Stimulated activated CD4-positive, alpha-beta T cell treated with anti-CD3 and anti-CD28 coated beads, TNF-alpha, amount 100 ng/mL, for 24 hours (primary cell): ENCODE data around the gene RRAD.

Experiments
- DNase-seq, 3 experiments: peaks; one replicate each; pipeline ENCODE4 v3.0.0-alpha.2; 2020; ENCODE audit warnings: low read depth in 3 of 3

The RRAD gene

DNA sequence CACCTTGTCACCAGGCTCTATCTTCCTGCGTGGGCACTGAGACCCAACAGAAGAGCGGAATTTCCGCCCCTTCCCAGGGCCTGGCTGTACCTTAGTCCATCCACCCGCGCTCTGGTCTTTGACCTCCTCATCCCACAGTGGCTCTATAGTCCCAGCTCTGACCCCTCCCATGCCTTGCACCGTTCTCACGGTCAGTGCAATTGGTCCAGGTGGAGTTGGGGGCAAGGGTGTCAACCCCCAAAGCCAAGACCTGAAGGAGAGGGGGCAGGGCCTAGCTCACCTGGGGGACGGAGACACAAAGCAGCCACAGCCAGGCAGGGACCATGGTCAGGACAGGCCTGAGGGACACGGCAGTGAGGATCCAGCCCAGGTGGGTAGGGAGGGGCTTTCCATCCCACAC, 7.6 kb downstream of the RRAD start:
- no peak for DNase-seq

DNA sequence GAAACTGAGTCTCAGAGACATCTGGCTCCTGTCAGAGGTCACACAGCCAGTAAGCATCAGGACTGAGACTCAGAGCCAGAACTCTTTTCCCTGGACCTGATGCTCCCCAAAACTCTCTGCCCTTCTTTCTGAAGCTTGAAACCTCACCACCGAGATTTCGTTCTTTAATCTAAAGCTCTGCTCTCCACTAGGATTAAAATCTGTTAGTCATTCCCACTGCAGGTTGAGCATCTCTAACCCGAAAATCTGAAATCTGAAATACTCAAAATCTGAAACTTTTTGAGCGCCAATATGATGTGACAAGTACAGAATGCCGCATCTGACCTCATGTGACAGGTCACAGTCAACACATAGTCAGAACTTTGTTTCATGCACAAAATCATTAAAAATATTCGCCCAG, 8.8 kb downstream of the RRAD start:
- DNase-seq: no peak

DNA sequence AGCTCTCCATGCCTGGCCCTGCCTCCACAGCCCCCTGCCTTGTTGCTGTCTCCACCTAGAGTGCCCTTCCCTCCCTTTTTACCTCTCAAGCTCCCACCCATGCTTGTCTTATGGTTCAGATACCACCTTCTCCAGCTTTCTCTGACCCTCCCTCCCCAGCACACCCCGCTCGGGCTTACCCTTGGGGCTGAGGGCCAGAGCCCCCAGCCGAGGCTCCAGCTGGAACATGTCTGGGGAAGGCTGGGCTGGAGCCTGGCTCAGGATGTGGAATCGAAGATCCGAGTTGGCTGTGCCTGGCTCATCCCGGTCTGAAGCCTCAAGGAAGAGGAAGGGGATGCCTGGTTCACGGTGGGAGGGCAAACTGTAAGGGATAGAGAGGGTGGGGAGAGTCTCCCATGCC, 10.3 kb downstream of the RRAD start:
- no peak for DNase-seq

DNA sequence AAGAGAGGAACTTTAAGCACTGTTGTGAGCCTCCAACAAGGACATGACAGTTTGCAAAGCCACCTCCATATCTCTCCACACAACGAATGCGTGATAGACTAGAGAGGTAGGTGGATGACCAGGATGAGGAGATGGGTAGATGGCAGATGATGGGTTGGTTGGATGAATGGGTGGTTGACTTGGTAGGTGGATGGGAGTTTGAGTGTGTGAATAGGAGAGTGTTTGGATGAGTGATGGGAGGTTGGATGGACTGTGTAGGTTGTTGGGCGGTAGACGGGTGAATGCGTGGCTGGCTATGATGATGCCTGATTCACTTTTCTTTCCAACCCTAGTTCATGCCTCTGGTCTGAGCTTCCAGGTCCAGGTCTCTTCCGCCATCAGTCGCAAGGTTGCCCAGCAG, 10.8 kb downstream of the RRAD start:
- no peak for DNase-seq

DNA sequence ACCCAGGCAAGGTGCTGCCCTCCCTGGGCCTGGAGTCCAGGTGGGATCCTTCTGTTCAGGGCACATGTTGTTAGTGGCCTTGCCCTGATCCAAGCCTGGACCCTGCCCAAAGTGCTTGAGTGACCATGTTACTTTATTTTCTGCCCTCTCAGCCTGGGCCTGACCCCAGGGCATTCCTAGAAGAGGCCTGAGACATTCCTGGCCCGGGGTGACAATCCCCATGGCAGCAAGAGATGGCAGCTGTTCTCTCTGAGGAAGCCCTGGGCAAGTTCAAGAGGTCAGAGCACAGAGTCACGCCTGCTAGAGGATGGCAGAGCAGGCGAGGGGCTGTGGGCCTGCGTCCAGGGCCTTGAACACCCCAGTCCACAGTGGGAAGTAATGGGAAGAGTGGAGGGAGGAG, 11.6 kb downstream of the RRAD start:
- DNase-seq: no peak

DNA sequence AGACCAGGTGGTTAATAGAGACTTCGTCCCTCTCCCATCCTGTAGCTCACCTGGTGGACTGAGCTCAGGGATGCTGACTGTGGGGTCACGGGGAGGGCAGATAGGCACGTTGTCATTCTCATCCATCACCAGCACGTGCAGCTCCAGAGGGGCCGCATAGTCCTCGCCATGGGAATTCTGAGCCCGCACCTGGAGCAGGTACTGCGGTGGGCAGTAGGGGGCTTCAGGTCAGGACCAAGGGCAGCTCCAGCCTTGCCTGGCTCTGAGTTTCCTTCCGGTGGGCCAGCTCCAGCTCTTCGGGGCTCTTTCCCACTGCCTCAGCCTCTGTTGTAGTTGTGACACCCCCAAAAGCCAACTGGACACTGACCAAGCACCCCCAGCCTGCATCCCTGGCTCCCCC, 12.3 kb downstream of the RRAD start:
- DNase-seq: no peak

DNA sequence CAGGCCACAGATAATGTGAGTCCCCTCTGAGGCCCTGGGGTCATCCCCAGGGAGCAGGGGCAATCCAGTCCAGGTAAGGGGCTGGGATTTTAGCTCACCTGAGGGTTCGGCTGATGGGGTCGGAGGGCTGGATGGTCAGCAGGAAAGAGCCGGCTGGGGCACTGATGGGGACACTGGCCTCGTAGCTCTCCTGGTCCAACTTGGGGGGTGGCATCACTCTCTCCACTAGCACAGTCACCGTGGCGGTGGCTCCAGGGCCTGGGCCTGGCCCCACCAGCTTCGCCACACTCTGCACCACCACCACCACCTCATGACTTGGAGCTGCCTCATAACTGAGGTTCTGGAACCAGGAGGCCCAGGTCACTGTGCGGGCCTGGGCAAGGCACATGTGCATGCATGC, 13.5 kb downstream of the RRAD start:
- no peak for DNase-seq

DNA sequence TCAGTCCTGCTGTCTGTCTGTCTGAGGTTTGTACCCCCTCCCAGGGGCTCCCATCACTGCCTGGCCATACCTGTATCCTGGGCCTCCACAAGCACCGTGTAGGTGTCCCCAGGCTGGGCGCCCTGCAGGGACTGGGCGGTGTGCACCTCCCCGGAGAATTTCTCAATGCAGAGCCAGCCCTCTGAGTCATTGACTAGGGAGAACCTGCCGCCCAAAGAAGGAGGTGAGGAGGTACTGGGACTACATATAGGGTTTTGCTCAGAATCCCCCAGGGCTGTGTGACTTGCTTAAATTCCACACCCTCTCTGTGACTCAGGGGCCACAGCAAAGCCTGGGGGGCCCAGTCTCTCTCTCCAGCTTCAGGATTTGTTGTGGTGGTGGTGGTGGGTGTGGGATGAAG, 14.2 kb downstream of the RRAD start:
- DNase-seq: no peak

DNA sequence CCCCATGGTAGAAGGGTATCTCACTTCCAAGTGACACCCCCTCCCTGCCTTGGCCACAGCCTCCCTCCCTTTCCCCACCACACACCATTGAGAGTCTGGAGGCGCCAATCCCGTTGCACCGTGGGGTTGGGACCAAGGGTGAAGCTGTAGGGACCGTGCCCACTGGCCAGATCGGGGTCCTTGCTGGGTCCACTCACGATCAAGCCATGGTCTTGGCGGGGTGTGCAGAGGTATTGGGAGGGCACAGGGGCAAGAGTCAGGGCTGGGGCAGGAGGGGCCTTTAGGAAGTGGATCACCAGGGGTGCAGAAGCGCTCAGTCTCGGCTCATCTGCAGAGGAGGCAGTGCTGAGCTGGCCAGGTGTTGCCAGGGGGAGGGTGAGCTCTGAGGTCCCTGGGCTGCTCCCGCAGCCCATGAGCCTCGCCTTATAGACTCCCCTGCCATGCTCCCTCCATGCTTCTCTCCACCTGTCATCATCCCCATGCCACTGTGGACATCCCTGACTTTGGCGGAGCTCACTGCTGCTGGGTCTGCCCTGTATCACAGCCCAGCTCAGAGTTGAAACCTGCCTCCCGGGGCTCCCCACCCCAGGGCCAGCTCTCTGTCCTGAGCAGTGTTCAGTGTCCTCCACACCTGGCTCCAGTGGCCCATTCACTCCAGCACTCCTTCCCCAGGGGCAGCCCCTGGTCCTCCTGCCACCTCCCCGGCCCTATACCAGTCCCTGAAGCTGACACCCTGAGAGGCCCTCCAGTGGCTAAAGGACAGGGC, 15.0 kb downstream of the RRAD start:
- no peak for DNase-seq

DNA sequence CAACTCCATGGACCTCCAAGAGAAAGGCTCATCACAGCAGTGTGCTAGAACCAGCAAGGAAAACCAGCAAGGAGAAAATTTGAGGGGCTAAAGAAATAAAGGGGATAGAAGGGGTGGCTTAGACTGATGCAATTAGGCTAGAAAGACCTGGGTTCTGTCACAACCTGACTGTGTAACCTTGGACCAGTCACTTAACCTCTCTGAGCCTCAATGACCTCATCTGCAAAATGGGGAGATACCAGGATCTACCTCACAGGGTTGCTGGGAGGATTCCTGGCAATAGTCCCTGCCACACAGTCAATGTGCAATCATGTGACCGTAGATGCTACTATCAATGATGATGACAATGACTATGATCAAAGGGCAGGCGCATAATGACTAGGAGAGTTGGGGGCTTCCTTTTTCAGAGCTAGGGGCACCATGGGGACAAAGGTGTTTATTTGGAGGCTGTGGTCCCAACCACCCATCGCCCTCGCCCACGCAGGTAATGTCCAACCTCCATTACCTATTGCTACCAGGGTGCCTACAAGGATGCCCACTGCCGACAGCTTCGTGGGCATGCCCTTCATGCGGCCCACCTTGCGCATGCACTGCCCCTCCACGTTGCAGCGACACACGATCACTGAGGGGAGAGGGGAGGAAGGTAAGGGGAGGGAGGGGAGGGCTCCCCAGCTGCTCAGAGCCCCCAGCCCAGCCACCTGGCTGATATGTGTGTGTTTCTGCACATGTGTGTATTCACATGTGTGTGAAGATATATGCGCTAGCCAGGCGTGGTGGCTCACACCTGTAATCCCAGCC, 16.4 kb downstream of the RRAD start:
- no peak for DNase-seq

DNA sequence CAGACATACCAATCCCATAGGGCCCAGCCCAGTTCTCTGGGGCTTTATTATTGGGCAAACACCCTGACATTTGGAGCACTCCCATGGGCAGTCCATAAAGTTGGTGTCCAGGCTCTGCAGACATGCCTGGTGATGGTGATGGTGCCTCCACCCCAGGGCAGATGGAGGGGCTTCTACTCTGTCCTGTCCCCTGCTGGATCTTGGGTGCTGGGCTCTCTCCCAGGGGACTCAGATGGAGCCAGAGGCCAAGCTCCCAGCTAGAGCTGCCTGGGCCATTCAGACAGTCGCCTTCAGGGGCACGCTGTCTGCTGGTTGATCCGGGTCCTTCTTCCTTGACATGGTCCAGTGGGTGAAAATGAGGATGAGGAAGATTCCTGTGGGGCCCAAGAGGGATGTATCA, 17.2 kb downstream of the RRAD start:
- no peak for DNase-seq

DNA sequence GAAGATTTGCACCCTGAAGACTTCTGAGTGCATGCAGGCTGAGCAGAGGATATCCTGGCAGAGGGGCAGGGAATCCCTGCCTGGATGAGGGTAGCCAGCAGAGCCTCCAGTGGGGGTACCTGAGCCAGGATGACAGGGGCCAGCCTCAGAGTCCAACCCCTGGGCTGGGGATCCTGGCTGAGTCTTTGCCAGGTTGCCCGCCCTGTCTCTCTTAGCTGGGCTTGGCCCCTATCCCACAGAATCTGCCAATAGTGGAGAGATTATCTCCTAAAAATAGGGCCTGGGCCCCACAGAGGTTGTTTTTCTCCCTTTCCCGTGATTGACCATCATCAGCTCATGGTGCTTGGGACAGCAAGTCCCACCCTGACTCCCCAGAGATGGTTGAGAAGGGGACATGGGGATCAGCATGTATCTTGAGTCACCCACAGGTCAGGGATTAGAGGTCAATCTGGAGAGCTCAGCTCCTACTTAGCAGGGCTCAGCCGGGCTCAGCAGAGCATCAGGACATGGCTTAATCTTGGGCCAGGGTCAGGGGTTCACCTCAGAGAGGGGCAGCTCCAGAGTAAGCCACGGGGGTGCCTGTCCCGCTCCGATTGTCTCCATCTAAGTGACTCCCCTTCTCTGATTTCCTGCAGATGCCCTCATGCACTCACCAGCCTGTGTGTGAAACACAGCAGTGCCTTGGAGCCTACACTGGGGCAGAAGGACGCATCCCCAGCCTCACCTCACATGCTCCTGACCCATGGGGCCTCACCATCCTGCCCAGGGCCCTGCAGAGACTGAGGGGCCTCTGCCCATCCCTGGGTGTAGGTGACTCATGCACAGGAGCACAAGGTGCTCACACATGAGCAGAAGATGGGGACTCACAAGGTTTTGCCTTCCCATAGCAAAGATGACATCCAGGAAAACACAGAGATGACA, 18.2 kb downstream of the RRAD start:
- DNase-seq: no peak

DNA sequence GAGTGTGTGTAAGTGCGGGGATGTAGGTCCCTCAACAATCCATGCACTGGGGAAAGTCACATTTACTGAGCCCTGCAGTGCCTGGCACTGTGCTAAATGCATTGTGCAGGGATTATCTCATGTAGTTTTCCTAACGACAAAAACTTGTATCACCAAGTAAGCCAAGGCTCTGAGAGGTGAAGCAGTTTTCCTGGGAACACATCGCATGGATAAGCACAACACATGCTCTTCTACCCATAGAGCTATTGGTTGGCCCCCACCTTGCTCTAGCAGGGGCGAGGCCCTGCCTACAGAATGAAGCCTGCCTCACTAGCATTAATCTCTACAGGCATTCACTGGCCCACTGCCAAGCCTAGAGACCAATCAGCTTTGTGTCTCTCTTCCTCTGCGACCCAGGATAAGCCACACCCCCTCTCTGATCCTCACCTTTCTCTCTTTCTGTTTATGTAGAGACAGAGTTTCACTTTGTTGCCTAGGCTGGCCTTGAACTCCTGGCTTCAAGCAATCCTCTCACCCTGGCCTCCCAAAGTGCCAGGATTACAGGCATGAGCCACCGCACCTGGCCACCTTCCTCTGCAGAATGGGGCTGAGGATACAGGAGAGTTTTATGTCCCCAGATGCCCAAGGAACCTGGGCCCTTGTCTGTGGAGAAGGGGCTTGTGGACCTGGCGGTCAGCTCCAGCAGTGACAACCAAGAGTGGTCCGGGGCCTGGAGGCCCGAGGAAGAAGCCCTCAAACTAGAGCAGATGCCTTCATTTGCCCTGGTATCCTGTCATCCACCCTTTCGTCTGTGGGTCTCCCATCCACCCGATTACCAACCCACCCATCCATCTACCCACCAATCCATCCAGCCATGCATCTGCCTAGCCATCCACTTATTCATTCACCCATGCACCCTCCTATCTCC, 19.4 kb downstream of the RRAD start:
- DNase-seq: peak in 1 of 3 experiments; percentile 40

DNA sequence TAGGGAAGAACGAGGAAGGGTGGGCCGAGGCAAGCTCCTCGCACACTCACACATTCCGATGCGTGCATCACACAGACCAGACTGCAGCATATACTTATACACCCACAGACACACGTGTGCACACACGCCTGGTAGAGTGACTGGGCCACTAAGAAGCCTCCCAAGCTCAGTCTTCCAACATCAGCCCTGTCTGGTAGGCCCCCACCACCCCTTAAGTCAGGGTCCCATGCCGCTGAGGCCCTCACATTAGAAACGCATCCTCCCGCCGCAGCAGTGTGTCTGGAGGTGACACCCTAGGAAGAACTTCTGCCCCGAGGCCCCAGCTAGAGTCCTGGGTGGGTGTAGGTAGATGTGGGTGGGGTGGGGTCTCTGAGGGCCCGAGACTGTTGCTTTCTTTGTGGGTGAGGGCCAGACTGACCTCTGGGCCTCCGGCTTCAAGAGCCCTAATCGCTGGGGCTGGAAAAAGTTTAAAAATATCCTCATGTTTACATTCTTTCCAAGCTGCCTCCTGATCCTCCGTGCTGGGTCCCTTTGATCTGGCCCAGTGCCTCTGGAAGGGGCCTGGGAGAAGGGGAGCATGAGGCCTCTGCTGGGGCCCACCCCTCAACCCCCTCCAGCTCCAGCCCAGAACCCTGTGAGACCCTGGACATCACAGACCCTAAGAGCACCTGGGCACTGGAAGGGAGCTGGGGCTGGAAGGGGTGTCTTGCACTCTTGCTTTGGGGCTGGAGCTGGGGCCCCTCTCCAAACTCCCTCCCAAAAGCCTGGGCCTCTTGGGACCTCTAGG, 20.3 kb downstream of the RRAD start:
- no peak for DNase-seq

DNA sequence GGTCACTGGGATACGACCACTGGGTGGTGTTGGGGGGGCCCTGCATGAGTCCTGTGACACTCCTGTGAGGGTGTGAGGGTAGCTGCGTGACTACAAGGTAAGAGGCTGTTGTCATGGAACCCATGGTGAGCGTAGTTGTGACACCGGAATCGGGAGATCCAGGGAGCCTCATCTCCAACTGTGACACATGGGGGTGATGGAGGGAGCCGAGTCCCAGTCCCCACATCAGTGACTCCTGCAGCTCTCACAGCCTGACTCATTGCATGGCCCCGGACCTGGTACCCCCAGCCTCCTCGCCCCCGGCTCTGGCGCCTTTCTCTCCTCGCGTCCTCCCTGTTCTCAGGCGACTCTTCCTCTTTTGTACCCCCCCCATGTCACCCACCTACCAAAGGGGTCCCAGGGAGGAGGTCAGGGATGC, 20.9 kb downstream of the RRAD start:
- no peak for DNase-seq

DNA sequence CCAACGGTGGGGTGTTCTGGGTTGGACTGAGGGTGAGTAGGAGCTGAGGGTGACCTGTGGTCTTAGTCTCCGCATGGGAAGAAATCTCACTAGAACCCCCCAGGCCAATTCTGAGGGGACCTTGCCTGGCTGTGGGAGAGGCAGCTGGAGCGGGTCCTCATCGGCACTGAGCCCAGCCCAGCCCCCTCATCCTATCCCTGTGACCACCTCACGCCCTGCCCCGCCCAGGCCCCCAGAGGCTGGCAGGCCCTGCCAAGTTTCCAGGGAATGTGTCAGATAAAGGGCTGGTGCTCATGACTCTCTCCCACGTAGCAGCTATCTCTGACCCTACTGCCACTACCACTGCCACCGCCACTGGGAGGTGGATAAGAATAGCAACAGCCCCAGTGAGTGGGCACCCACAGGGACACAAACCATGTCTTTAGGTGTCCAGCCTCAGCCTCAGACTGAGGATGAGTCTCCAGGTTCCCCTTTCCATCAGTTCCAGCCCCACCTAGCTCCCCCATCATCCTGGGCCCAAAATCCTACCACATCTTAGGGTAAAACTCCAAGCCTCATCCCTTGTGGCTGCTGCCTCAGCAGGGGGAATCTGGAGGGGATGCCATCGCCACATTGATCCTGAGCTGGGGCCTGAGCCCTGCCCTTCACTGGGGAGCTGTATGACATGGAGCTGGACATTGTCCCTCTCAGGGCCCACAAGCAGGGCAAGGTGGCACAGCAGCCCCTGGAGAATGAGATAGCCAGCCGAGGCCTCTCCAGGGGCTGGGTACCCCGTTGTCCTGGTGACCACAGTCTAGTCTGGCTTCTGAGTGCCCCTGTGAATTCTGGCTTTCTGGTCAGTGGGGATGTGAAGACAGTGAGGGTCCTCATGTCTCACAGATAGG, 21.5 kb downstream of the RRAD start:
- DNase-seq: no peak

DNA sequence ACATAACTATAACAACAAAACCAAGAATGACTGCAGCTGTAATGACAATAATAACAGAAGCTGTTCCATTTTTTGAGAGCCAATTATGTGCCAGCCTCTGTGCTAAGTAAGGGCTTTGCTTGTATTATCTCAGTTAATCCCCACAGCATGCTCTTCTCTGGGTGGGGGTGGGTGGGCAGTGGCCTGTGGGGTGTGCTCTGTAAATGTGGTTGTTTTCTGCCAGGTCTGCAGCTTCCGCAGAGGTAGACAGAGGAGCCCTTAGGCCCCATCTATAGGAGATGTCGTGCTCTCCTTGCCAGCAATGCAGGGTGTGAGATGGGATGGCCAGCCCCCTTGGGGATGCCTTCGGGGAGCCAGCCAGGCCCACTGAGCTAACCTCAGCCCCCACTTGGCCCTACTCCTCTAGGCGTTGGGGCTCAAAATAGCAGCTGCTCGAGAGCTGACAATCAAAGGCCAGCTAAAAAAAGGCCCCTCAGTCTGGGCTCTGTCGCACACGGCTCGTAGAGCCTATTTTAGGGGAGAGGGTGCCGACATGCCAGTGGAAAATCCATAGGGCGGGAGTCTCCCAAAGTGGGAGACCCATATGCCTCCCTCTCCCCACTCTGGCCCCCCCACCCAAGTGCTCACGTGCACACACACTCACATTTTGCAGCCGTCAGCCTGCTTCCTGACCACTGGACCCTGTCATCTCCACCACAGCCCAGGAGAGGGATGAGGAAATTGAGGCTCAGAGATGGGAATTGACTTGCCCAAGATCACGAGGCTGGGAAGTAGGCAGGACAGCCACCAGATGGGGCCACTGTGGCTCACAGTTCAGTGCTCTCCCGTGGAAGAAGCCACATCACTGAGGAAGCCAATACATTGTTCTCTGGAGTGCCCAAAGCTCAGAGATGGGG, 22.4 kb downstream of the RRAD start:
- DNase-seq: no peak

DNA sequence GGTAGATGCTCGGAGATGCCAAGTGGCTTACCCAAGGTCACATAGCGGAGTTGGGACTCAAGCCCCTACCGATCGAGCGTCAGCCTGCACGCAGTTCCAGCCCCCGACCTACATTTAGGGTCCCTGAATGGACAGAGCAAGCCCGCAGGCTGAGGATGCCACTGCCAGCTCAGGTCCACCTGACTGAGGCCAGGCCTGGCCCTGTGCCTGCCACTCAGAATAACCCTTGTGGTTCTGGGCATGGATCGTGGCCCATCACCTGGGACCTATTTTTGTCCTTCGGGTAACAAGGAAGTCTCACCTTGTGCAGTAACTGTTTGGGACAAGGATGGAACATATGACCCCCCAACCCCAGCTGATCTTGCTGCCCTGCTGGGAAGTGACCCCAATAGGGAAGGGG, 23.7 kb downstream of the RRAD start:
- DNase-seq: no peak
